ENCODE data around the gene ROBO1. TPM values are rescaled to one million over a fixed set of nuclear protein-coding genes. Genes with fewer than 3 reads are reported as not detected.

The ROBO1 gene
- total RNA-seq, 1 donor from 2014 or later, result 0.16 TPM

DNA sequence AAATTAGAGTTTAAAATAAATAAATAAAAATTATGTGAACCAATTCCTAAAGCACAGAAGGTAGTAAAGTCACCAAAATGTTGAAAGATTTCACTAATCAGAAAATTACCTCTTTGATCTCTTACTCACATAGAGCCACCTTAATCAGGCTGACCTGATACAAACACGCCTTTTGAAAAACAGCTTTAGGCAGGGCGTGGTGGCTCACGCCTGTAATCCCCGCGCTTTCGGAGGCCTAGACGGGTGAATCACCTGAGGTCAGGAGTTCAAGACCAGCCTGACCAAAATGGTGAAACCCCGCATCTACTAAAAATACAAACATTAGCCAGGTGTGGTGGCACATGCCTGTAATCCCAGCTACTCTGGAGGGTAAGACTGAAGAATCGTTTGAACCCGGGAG lies 1197.3 kb downstream of the ROBO1 start:
- Mint-ChIP-seq H3K4me3 (no peak overlapping the region), H3K4me1 (ENCODE audit: low read depth) (no peaks in the 10 kb centered on the region), H3K27ac (no peak overlapping the region), H3K27me3 (ENCODE audit: insufficient read depth) (no peaks in the 10 kb centered on the region), H3K36me3 (ENCODE audit: low read depth) (no peaks in the 10 kb centered on the region), H3K9me3 (peaks cover 11% of the 10 kb centered on the region)
- intact Hi-C loops (cut with micrococcal nuclease), result no loop called here
- DNase-seq (ENCODE audit: low spot score), result no peak

DNA sequence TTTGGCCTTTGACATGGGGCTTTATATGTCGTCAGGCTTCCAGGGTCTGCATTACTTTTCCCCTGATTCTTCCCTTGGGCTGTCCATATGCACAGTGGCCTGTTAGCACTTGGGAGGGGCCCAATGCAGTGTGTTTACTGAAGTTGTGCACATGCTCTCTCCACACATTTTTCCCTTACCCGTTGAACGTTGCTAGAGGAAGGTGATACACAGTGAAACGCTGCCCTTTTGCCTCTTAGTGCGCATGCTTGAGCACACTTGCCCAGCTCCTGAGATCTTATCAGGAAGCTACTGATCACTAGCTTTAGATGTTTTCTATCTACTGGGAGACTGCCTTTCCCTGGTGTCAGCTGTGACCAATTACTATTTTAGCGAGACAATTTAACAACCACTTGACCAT lies 1198.0 kb downstream of the ROBO1 start:
- DNase-seq (ENCODE audit: low spot score), result no peak
- intact Hi-C loops (cut with micrococcal nuclease), result no loop called here

DNA sequence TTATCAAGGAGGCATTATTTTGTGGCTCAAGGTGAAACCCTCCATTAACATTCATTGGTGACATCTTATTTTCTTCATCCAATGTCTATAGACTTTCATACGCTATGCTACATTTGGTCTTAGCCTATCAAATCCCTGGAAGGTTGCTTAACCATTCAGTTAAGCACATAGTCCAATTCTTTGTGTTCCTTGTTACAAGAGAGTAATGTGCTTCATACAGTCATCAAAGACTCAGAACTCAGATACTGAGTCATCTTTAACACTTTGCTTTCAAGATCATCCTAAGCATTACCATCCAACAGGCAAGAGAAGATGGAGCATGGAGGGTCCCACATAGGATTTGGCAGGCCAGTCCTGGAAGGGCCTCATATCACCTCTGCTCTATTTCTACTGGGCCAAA lies 1202.1 kb downstream of the ROBO1 start:
- intact Hi-C loops (cut with micrococcal nuclease), result no loop called here
- H3K4me1 Mint-ChIP-seq (ENCODE audit: low read depth), result no peaks in the 10 kb centered on the region
- no peak overlapping the region for H3K4me3 Mint-ChIP-seq
- no peaks in the 10 kb centered on the region for H3K27me3 Mint-ChIP-seq (ENCODE audit: insufficient read depth)
- H3K36me3 Mint-ChIP-seq (ENCODE audit: low read depth), result no peaks in the 10 kb centered on the region
- DNase-seq (ENCODE audit: low spot score), result no peak
- peaks cover 16% of the 10 kb centered on the region for H3K9me3 Mint-ChIP-seq
- H3K27ac Mint-ChIP-seq, result no peak overlapping the region

More for the DNA sequence above, 1198.0 kb downstream of the ROBO1 start:
- peaks cover 11% of the 10 kb centered on the region for H3K9me3 Mint-ChIP-seq
- no peak overlapping the region for H3K4me3 Mint-ChIP-seq
- H3K27me3 Mint-ChIP-seq (ENCODE audit: insufficient read depth), result no peaks in the 10 kb centered on the region
- H3K36me3 Mint-ChIP-seq (ENCODE audit: low read depth), result no peaks in the 10 kb centered on the region
- H3K27ac Mint-ChIP-seq, result no peak overlapping the region
- no peaks in the 10 kb centered on the region for H3K4me1 Mint-ChIP-seq (ENCODE audit: low read depth)

DNA sequence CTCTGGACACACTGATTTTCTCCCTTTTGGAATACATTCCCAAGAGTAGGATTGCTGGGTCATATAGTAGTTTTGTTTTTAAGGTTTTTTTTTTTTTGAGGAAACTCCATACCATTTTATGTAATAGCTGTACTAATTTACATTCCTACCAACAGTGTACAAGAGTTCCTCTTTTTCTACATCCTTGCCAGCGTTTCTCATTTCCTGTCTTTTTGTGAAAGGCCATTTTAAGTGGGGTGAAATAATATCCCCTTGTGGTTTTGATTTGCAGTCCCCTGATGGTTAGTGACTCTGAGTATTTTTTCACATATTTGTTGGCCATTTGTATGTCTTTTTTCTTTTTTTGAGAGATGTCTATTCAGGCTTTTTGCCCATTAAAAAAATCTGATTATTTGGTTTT lies 1205.5 kb downstream of the ROBO1 start:
- Mint-ChIP-seq H3K27me3 (ENCODE audit: insufficient read depth) (no peaks in the 10 kb centered on the region), H3K27ac (no peak overlapping the region), H3K4me1 (ENCODE audit: low read depth) (no peaks in the 10 kb centered on the region), H3K4me3 (no peak overlapping the region), H3K36me3 (ENCODE audit: low read depth) (no peaks in the 10 kb centered on the region), H3K9me3 (peaks cover 18% of the 10 kb centered on the region)
- intact Hi-C loops (cut with micrococcal nuclease), result no loop called here
- DNase-seq (ENCODE audit: low spot score), result no peak
